Omental fat pad (tissue), 4 donors: ENCODE results near the gene USH1C. TPM values are rescaled to one million over a fixed set of nuclear protein-coding genes. Genes with fewer than 3 reads are reported as not detected.

Source experiments
- ATAC-seq: fragments of 150-250 bp; one replicate; pipeline ENCODE4 v1.9.1; 2016; ENCODE audit warnings: mild to moderate bottlenecking, moderate library complexity; ENCODE audit not compliant: low FRiP score
- DNase-seq: peaks from one replicate; pipeline ENCODE4 v3.0.0-alpha.2; 2019; ENCODE audit warnings: low spot score
- total RNA-seq, 4 donors: library from RNA; depleted of rRNA; stranded (reverse); fragments of >200 nt; gene quantifications; one replicate each; pipeline ENCODE4 v1.1.0, GENCODE V29; 2016
- TF ChIP-seq, protein P1 (sequence below), 3 donors: fragments of 450-650 bp; IDR thresholded peaks; one replicate each; pipeline ENCODE4 v1.5.1; 2016 to 2017; ENCODE audit warnings: antibody characterized with exemption in 3 of 3, mild to moderate bottlenecking in 3 of 3, moderate library complexity in 2 of 3

Gene USH1C
- total RNA-seq, 4 donors from 2014 or later: 0.19 TPM; not detected in 3

DNA sequence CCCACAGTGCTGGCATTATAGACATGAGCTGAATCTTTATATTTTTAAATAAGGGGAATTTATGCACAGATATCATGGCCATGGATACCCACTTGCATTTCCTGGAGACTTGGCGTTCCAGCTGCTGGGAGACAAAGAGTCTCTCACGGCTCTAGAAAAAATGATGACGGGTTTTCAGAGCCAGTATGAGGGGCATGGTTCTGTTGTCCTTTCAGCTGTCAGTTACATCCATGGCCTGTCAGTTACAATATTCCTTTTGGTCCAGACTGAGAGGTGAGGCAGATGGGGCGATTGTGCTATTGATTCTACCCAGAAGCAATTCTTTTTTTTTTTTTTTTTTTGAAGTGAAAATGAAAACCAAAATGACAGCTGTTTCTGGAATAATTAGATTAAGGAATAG, 29.7 kb downstream of the USH1C start:
- TF ChIP-seq, protein P1, sequence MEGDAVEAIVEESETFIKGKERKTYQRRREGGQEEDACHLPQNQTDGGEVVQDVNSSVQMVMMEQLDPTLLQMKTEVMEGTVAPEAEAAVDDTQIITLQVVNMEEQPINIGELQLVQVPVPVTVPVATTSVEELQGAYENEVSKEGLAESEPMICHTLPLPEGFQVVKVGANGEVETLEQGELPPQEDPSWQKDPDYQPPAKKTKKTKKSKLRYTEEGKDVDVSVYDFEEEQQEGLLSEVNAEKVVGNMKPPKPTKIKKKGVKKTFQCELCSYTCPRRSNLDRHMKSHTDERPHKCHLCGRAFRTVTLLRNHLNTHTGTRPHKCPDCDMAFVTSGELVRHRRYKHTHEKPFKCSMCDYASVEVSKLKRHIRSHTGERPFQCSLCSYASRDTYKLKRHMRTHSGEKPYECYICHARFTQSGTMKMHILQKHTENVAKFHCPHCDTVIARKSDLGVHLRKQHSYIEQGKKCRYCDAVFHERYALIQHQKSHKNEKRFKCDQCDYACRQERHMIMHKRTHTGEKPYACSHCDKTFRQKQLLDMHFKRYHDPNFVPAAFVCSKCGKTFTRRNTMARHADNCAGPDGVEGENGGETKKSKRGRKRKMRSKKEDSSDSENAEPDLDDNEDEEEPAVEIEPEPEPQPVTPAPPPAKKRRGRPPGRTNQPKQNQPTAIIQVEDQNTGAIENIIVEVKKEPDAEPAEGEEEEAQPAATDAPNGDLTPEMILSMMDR (IDR thresholded peaks at IDR 0.05): no peak
- ATAC-seq (no peak), DNase-seq (no peak)

DNA sequence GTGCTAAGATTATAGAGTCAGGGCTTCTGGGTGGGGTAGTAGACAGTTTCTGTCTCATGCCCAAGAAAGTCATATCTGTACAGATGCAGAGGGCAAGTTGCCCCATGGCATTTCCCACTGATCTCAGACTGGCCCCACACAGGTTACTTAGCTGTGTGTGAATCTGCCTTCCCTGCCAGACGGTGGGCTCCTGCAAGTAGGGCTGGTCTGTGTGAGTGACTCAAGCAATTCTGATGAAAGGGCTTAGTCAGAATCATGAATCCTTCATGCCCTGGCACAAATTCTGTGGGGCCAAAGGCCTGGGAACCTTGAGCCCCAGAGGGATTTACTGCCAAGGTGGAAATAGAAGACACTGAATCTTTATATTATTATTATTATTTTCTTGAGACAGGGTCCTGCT, 30.4 kb downstream of the USH1C start:
- no peak for ATAC-seq
- no peak for DNase-seq
- TF ChIP-seq, protein P1 (IDR thresholded peaks at IDR 0.05): no peak

DNA sequence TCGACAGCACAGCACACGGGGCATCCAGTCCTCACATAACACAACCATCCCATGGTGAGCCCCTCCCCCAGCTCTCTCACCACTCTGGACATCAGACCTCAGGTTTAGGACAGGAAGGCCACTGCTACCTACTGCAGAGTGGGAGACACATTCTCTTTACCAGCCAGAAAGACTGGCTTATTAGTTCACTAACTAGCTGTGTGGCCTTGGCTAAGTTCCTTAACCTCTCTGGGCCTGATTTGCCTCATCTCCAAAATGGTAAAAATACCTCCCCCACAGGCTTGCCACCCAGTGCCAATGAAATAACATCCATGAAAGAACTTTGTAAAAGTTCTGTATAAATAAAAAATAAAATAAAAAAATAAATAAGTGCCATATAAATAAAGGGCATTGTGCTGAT, 32.1 kb downstream of the USH1C start:
- TF ChIP-seq, protein P1 (IDR thresholded peaks at IDR 0.05): no peak
- no peak for DNase-seq
- no peak for ATAC-seq

DNA sequence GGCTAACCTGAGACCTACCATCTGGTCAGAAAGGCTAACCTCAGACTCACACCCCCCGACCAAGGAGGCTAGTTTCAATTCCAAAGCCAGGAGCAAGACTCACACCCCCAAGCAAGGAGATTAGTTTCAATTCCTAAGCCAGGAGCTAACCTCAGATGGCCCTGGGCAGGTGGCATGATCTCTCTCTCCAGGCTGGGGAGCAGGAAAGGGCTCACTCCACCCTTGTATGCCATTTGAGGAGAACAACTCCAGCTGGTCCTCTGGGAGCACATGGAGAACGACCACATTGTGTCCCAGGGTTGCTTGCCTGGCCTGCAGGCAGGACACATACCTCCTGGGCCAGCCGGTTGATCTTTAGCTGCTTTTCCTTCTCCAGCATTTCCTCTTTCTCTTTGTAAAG, 32.6 kb downstream of the USH1C start:
- DNase-seq (no peak), ATAC-seq (no peak)
- TF ChIP-seq, protein P1 (IDR thresholded peaks at IDR 0.05): no peak

GRCh38 chr11:17510507-17511206, 33.6 kb downstream of the USH1C start:
- TF ChIP-seq, protein P1 (IDR thresholded peaks at IDR 0.05): no peak
- DNase-seq (no peak), ATAC-seq (no peak)

DNA sequence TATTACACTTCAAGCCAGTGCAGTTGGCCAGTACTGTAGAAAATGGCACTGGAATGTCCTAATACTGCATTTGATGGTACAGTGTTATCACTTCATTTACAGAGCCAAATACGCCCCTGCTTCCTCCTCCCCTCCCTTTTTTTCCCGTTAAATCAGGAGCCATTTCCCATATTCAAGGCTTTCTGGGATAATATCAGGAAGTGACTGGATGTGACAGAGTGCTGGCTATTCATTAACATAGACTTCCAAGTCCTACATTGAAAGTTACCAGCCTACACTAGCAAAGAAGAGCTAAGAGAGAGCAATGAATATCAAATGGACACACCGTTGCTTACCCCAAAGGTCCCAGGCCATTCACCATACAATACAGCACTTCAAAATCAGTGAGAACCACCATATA, 35.4 kb downstream of the USH1C start:
- peak; percentile 50 for ATAC-seq
- TF ChIP-seq, protein P1 (IDR thresholded peaks at IDR 0.05): no peak
- DNase-seq: no peak

DNA sequence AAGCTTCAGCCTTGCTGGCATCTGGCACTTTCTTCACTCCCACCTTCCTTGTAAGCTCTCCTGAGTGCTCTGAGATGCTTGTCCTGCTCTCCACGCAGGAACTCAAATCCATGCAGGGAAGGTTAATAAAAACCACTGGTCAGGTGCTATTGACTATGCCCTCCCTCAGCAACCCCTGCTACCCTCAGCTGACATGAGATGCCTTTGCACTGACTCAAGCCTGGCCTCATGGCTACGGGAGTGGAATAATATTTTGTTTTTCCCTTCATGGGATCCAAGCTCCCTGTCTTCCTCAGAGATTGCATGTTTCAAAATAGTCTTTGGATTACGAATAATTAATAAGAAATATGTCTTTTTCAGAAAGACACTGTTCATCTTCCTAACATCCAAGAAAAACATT, 35.9 kb downstream of the USH1C start:
- DNase-seq (no peak), ATAC-seq (peak; percentile 80)
- TF ChIP-seq, protein P1 (IDR thresholded peaks at IDR 0.05): no peak
